Activated CD8-positive, alpha-beta T cell treated with anti-CD3 and anti-CD28 coated beads for 36 hours (primary cell): ENCODE data around the gene LCP1. TPM values are rescaled to one million over a fixed set of nuclear protein-coding genes. Genes with fewer than 3 reads are reported as not detected.

Source experiments
- ATAC-seq: fragments of 200-7000 bp; cut with Tn5 transposase; one replicate; pipeline ENCODE4 v1.10.0; 2021; ENCODE audit warnings: mild to moderate bottlenecking, moderate library complexity
- CTCF ChIA-PET: fragments of 350-600 bp; sonication (Branson Sonifier 250); formaldehyde crosslinking; loops from one replicate; lab custom pipeline; 2021; ENCODE audit warnings: antibody characterized with exemption; lab: Charles Lee
- POLR2A ChIA-PET: fragments of 350-600 bp; sonication (Branson Sonifier 250); formaldehyde crosslinking; loops from one replicate; lab custom pipeline; 2021; ENCODE audit warnings: antibody characterized with exemption; lab: Charles Lee
- DNase-seq: peaks from one replicate; pipeline ENCODE4 v3.0.0-alpha.2; 2020
- H3K27ac Mint-ChIP-seq: one replicate; pipeline ENCODE4 v1.8.0; 2021; ENCODE audit warnings: mild to moderate bottlenecking, mixed read lengths
- H3K27me3 Mint-ChIP-seq: one replicate; pipeline ENCODE4 v1.8.0; 2021; ENCODE audit warnings: mixed read lengths
- H3K36me3 Mint-ChIP-seq: one replicate; pipeline ENCODE4 v1.8.0; 2021; ENCODE audit warnings: low read depth, mixed read lengths
- H3K4me1 Mint-ChIP-seq: one replicate; pipeline ENCODE4 v1.8.0; 2021; ENCODE audit warnings: low read depth, mixed read lengths
- H3K4me3 Mint-ChIP-seq: one replicate; pipeline ENCODE4 v1.8.0; 2021; ENCODE audit warnings: mild to moderate bottlenecking, moderate library complexity, mixed read lengths
- H3K9me3 Mint-ChIP-seq: one replicate; pipeline ENCODE4 v1.8.0; 2021; ENCODE audit warnings: mixed read lengths
- intact Hi-C: fragments of 100-400 bp; cut with micrococcal nuclease; formaldehyde crosslinking; loops from one replicate; pipeline ENCODE4 v1.10.0; 2022
- total RNA-seq, 2 experiments: library from RNA; stranded (reverse); gene quantifications; one replicate each; pipeline ENCODE4 v1.2.3, GENCODE V29; 2021
- TF ChIP-seq, protein P1 (sequence below): fragments of 200-600 bp; IDR thresholded peaks from one replicate; pipeline ENCODE4 v1.8.0; 2022; ENCODE audit warnings: antibody characterized with exemption, mild to moderate bottlenecking

LCP1 gene
- total RNA-seq, 2 experiments from 2014 or later = 1,014 to 1,019 TPM

DNA sequence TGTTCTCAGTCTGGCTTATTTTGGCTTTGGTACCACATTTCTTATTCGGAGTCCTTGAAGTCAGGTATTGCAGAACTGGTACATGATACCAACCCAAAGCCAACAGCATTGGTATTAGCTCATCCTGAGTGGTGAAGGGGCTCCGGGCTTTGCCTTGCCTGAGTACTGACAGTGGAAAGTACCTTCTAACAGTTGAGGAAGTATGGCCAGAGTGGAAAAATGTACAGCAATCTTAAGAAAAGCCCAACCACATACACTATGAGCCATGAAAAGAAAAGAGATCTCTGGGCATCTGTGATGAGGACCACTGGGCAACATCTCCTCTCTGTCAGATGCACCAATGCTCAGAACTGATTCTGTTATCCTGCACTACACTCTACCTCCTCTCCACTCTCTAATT lies 8.3 kb downstream of the LCP1 start:
- Mint-ChIP-seq H3K9me3 (peaks cover 2% of the 10 kb centered on the region), H3K27me3 (no peaks in the 10 kb centered on the region), H3K27ac (peak overlapping the region; percentile 90), H3K4me1 (peaks cover 88% of the 10 kb centered on the region), H3K36me3 (peaks cover 91% of the 10 kb centered on the region), H3K4me3 (peak overlapping the region; percentile 75)
- peak; percentile 40 for ATAC-seq
- TF ChIP-seq, protein P1, sequence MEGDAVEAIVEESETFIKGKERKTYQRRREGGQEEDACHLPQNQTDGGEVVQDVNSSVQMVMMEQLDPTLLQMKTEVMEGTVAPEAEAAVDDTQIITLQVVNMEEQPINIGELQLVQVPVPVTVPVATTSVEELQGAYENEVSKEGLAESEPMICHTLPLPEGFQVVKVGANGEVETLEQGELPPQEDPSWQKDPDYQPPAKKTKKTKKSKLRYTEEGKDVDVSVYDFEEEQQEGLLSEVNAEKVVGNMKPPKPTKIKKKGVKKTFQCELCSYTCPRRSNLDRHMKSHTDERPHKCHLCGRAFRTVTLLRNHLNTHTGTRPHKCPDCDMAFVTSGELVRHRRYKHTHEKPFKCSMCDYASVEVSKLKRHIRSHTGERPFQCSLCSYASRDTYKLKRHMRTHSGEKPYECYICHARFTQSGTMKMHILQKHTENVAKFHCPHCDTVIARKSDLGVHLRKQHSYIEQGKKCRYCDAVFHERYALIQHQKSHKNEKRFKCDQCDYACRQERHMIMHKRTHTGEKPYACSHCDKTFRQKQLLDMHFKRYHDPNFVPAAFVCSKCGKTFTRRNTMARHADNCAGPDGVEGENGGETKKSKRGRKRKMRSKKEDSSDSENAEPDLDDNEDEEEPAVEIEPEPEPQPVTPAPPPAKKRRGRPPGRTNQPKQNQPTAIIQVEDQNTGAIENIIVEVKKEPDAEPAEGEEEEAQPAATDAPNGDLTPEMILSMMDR = no peak
- ChIA-PET POLR2A (interaction anchor here (1.2 to 7.4 kb wide), 7 partner anchors 6 to 124 kb away, joined by 3 to 137 read pairs (median 4); partner anchors contain the start of gene LCP1), CTCF (interaction anchor here (0.8 to 3.7 kb wide), 6 partner anchors 9 to 118 kb away, joined by 3 to 28 read pairs (median 5); partner anchors contain the start of gene LCP1)
- intact Hi-C loops = no loop called here
- DNase-seq = peak; percentile 62

DNA sequence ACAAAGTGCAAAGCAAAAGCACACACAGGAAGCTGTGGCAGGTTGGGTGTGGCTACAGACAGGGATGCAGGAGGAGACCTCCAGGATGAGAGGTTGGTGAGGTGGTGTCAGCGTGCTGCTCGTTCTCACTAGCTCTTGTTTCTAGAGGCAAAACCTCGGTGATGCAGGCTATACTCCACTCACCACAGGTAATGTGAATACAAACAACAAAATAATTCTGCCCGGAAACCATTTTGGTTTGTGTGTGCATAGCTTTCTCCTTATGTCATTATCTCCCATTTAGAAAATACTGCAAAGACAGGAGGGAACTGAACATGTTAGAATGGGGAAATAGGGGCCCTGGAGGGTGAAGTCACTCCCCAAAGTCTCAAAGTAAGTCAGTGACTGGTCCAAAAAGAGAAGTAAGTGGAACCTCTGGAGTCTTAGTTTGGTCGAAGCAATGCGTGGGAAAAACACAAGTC lies 9.4 kb downstream of the LCP1 start:
- peak overlapping the region; percentile 75 for H3K4me3 Mint-ChIP-seq
- intact Hi-C loops = no loop called here
- ChIA-PET POLR2A (interaction anchor here (0.7 to 7.4 kb wide), 7 partner anchors 7 to 123 kb away, joined by 3 to 137 read pairs (median 3); partner anchors contain the start of genes LCP1 and LRRC63), CTCF (interaction anchor here (0.6 to 3.6 kb wide), 6 partner anchors 10 to 149 kb away, joined by 3 to 27 read pairs (median 6); partner anchors contain the start of gene LCP1)
- peaks cover 2% of the 10 kb centered on the region for H3K9me3 Mint-ChIP-seq
- peaks cover 92% of the 10 kb centered on the region for H3K4me1 Mint-ChIP-seq
- peak; percentile 77 for DNase-seq
- peak overlapping the region; percentile 90 for H3K27ac Mint-ChIP-seq
- ATAC-seq = peak; percentile 45
- TF ChIP-seq, protein P1 = no peak
- peaks cover 90% of the 10 kb centered on the region for H3K36me3 Mint-ChIP-seq
- no peaks in the 10 kb centered on the region for H3K27me3 Mint-ChIP-seq

DNA sequence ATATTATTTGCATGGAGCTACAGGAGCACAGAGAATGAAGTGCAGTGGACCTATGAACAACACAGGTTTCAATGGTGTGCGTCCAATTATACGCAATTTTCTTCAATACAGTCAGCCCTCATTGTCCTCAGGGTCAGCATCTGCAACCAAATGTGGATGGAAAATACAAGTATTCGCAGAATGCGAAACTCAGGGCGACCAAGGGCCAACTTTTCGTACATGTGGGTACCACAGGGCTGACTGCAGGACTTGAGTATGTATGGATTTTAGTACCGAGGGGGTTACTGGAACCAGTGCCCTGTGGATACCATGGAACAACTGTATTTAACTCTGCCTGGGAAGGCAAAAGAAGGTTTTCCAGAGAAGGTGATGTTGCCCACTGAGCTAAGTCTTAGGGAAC lies 10.2 kb downstream of the LCP1 start:
- CTCF ChIA-PET = interaction anchor here (0.6 to 3.6 kb wide), 5 partner anchors 11 to 142 kb away, joined by 3 to 27 read pairs (median 6); partner anchors contain the start of gene LCP1
- Mint-ChIP-seq H3K36me3 (peaks cover 86% of the 10 kb centered on the region), H3K4me1 (peaks cover 94% of the 10 kb centered on the region), H3K4me3 (peak overlapping the region; percentile 75), H3K27ac (peak overlapping the region; percentile 90), H3K9me3 (peaks cover 2% of the 10 kb centered on the region), H3K27me3 (no peaks in the 10 kb centered on the region)
- TF ChIP-seq, protein P1 = no peak
- DNase-seq (no peak), ATAC-seq (no peak)
- POLR2A ChIA-PET = interaction anchor here (0.6 to 7.4 kb wide), 7 partner anchors 8 to 124 kb away, joined by 3 to 137 read pairs (median 3); partner anchors contain the start of genes LCP1 and LRRC63
- intact Hi-C loops = no loop called here

DNA sequence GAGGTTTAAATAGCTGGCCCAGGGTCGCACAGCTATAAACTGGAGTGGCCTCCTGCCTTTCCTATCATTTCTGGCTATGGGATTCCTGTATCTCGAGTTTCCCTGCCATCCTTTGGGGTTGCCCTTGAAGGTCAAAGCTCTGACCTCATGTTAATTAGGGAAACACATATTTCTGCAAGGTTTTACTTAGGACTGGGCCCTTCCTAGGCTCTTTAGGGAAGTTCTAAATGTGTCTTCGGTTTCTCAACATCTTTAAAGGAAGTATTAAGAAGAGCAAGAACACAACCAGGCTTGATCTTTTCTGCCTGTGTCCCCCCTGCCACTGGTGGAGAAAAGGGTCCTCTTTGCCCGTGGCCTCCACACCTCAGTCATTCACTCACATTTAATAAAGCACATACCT lies 10.8 kb downstream of the LCP1 start:
- POLR2A ChIA-PET = interaction anchor here (0.6 to 7.4 kb wide), 5 partner anchors 8 to 40 kb away, joined by 3 to 137 read pairs (median 3); partner anchors contain the start of gene LCP1
- peak overlapping the region; percentile 75 for H3K4me3 Mint-ChIP-seq
- peaks cover 94% of the 10 kb centered on the region for H3K4me1 Mint-ChIP-seq
- H3K9me3 Mint-ChIP-seq = peaks cover 2% of the 10 kb centered on the region
- DNase-seq (no peak), ATAC-seq (no peak)
- peak overlapping the region; percentile 90 for H3K27ac Mint-ChIP-seq
- H3K27me3 Mint-ChIP-seq = no peaks in the 10 kb centered on the region
- TF ChIP-seq, protein P1 = no peak
- CTCF ChIA-PET = interaction anchor here (0.8 to 3.6 kb wide), 6 partner anchors 8 to 125 kb away, joined by 3 to 27 read pairs (median 4); no protein-coding TSS in a partner anchor
- intact Hi-C loops = no loop called here
- peaks cover 83% of the 10 kb centered on the region for H3K36me3 Mint-ChIP-seq

DNA sequence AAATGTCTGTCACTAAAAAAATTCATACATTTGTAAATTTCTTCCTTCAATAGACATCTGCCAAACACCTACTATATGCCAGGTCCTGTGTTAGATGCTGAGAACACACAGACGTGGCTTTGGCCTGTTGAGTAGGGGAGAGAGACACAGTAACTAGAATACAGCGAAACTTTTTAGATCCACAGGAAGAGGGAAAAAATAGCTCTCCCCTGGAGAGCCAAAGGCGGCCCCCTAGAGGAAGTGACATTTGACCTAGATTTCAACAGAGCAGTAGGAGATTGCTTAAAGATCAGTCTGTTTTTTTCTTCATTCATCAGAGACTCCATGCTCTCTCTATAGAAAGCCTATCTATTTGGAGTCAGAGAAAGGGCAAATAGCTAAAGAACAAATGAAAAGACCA lies 11.3 kb downstream of the LCP1 start:
- no peaks in the 10 kb centered on the region for H3K27me3 Mint-ChIP-seq
- H3K4me3 Mint-ChIP-seq = peak overlapping the region; percentile 75
- H3K36me3 Mint-ChIP-seq = peaks cover 82% of the 10 kb centered on the region
- intact Hi-C loops = no loop called here
- ChIA-PET CTCF (interaction anchor here (0.8 to 3.6 kb wide), 9 partner anchors 8 to 127 kb away, joined by 3 to 27 read pairs (median 3); partner anchors contain the start of genes LCP1 and LRRC63), POLR2A (interaction anchor here (1.5 to 7.4 kb wide), 4 partner anchors 9 to 21 kb away, joined by 4 to 137 read pairs (median 7); partner anchors contain the start of gene LCP1)
- H3K9me3 Mint-ChIP-seq = peaks cover 2% of the 10 kb centered on the region
- ATAC-seq (peak; percentile 6), DNase-seq (no peak)
- H3K27ac Mint-ChIP-seq = peak overlapping the region; percentile 88
- TF ChIP-seq, protein P1 = no peak
- H3K4me1 Mint-ChIP-seq = peaks cover 96% of the 10 kb centered on the region
